PC-3 (cell line): Measurements from ENCODE around the gene STX8. TPM values are rescaled to one million over a fixed set of nuclear protein-coding genes. Genes with fewer than 3 reads are reported as not detected.
"Not testable (repeated sequence)": the region's sequence is repeated elsewhere in the genome, so short reads cannot be mapped to it uniquely, and the experiment has no call there.

Source experiments
- ATAC-seq: fragments of 200-7000 bp; cut with Tn5 transposase; 2 replicates; pipeline ENCODE4 v1.9.1; 2020; ENCODE audit warnings: mild to moderate bottlenecking, moderate library complexity
- BruUV-seq: library from RNA; stranded (reverse); fragments of 400-500 nt; replicated peaks from 2 replicates; lab custom pipeline; 2021; lab: Mats Ljungman, UMichigan
- CTCF ChIA-PET: fragments of 300-600 bp; sonication (Branson Sonifier 250); formaldehyde crosslinking; loops from one replicate; lab custom pipeline; 2022; ENCODE audit warnings: antibody characterized with exemption; lab: Charles Lee
- POLR2A ChIA-PET: fragments of 300-600 bp; sonication (Branson Sonifier 250); formaldehyde crosslinking; loops from one replicate; lab custom pipeline; 2022; ENCODE audit warnings: antibody characterized with exemption; ENCODE audit not compliant: unreplicated experiment; lab: Charles Lee
- DNase-seq: peaks from one replicate; pipeline ENCODE4 v3.0.0-alpha.2; 2015
- H2AFZ ChIP-seq: fragments of 300-600 bp; sonication (generic); 2 replicates; pipeline ENCODE4 v1.6.0; 2016; ENCODE audit warnings: antibody characterized with exemption, low read length
- H3F3A ChIP-seq: fragments of 300-600 bp; sonication (generic); one replicate; pipeline ENCODE4 v1.6.0; 2017; ENCODE audit warnings: antibody characterized with exemption, low read length, control low read depth, mild to moderate bottlenecking; ENCODE audit not compliant: unreplicated experiment
- H3K27ac ChIP-seq: fragments of 300-600 bp; sonication (generic); 2 replicates; pipeline ENCODE4 v1.5.1; 2016; ENCODE audit warnings: mild to moderate bottlenecking, low read length
- H3K27me3 ChIP-seq: fragments of 300-600 bp; sonication (generic); 2 replicates; pipeline ENCODE4 v1.6.1; 2016; ENCODE audit warnings: low read length, mixed read lengths
- H3K36me3 ChIP-seq: fragments of 300-600 bp; sonication (generic); 2 replicates; pipeline ENCODE4 v1.6.1; 2016; ENCODE audit warnings: low read depth, mixed run types, low read length, mixed read lengths
- H3K4me1 ChIP-seq: fragments of 300-600 bp; sonication (generic); 2 replicates; pipeline ENCODE4 v1.5.1; 2016; ENCODE audit warnings: low read length; ENCODE audit not compliant: insufficient read depth
- H3K4me2 ChIP-seq: fragments of 300-600 bp; sonication (generic); 2 replicates; pipeline ENCODE4 v1.6.0; 2016; ENCODE audit warnings: low read length
- H3K4me3 ChIP-seq: fragments of 300-600 bp; sonication (generic); 2 replicates; pipeline ENCODE4 v1.5.1; 2016; ENCODE audit warnings: mild to moderate bottlenecking, low read length, mixed read lengths
- H3K79me2 ChIP-seq: fragments of 300-600 bp; sonication (generic); 2 replicates; pipeline ENCODE4 v1.6.1; 2017; ENCODE audit warnings: low read length, mixed read lengths
- H3K9ac ChIP-seq: fragments of 300-600 bp; sonication (generic); 2 replicates; pipeline ENCODE4 v1.6.0; 2016; ENCODE audit warnings: mild to moderate bottlenecking, low read length
- H3K9me2 ChIP-seq: fragments of 300-600 bp; sonication (generic); replicated peaks from 2 replicates; pipeline ENCODE4 v1.6.1; 2016; ENCODE audit warnings: mixed run types, low read length, mixed read lengths
- H3K9me3 ChIP-seq: fragments of 300-600 bp; sonication (generic); 2 replicates; pipeline ENCODE4 v1.6.1; 2016; ENCODE audit warnings: low read length, mixed read lengths
- H4K20me1 ChIP-seq: fragments of 300-600 bp; sonication (generic); 2 replicates; pipeline ENCODE4 v1.6.1; 2016; ENCODE audit warnings: low read length, mixed read lengths
- EZH2 ChIP-seq: fragments of 300-600 bp; sonication (generic); IDR thresholded peaks from one replicate; pipeline ENCODE4 v1.6.1; 2017; ENCODE audit warnings: antibody characterized with exemption, mild to moderate bottlenecking, low read length; ENCODE audit not compliant: unreplicated experiment
- EZH2phosphoT487 ChIP-seq: fragments of 300-600 bp; sonication (generic); IDR thresholded peaks from 2 replicates; pipeline ENCODE4 v1.6.1; 2018; ENCODE audit warnings: mild to moderate bottlenecking, antibody characterized with exemption, low read length, borderline replicate concordance
- intact Hi-C: fragments of 100-400 bp; cut with micrococcal nuclease; formaldehyde crosslinking; loops from 2 replicates; pipeline ENCODE4 v1.9.0; 2023
- total RNA-seq: library from RNA; depleted of rRNA; stranded (reverse); fragments of >200 nt; gene quantifications from 2 replicates; pipeline ENCODE4 v1.2.3, GENCODE V29; 2014
- TF ChIP-seq, protein P1 (sequence below): fragments of 300-600 bp; sonication (generic); conservative IDR thresholded peaks from 2 replicates; pipeline ENCODE4 v1.5.1; 2017; ENCODE audit warnings: antibody characterized with exemption, low read depth, mild to moderate bottlenecking, low read length

Gene STX8
- total RNA-seq, 1 experiment from 2014 or later, result 57.4 TPM

DNA sequence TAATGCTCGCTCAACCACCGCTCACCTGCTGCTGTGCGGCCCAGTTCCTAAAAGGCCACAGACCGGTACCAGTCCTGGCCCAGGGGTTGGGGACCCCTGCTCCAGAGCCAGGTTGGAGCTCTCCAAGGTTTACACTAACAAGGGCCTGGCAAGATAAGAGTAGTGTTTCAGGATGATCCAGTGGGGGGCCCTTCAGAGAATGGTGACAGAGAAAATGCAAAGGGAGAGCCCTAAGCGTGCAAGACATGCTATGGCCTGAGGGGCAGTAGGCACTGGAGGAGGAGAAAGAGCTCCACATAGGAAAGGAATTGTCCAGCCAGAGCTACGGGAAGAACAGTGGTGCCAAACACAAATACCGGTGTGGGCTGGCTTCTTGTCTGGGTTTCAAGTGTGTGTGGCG lies 233.4 kb downstream of the STX8 start:
- no TSS peak for BruUV-seq
- Histone ChIP-seq H3K79me2 (no peaks in the 10 kb centered on the region), H3K27ac (no peak overlapping the region), H2AFZ (no peak overlapping the region), H3F3A (no peaks in the 10 kb centered on the region), H3K9me2 (no peaks in the 10 kb centered on the region), H3K4me1 (no peaks in the 10 kb centered on the region), H3K4me3 (no peak overlapping the region), H3K4me2 (no peak overlapping the region), H3K36me3 (no peaks in the 10 kb centered on the region), H3K27me3 (no peaks in the 10 kb centered on the region), H3K9ac (no peak overlapping the region), H4K20me1 (no peaks in the 10 kb centered on the region), H3K9me3 (no peaks in the 10 kb centered on the region)
- ATAC-seq (no peak), DNase-seq (no peak)
- CTCF ChIA-PET, result no interaction called here
- POLR2A ChIA-PET, result no interaction called here
- no peak for TF ChIP-seq EZH2
- TF ChIP-seq, protein P1, sequence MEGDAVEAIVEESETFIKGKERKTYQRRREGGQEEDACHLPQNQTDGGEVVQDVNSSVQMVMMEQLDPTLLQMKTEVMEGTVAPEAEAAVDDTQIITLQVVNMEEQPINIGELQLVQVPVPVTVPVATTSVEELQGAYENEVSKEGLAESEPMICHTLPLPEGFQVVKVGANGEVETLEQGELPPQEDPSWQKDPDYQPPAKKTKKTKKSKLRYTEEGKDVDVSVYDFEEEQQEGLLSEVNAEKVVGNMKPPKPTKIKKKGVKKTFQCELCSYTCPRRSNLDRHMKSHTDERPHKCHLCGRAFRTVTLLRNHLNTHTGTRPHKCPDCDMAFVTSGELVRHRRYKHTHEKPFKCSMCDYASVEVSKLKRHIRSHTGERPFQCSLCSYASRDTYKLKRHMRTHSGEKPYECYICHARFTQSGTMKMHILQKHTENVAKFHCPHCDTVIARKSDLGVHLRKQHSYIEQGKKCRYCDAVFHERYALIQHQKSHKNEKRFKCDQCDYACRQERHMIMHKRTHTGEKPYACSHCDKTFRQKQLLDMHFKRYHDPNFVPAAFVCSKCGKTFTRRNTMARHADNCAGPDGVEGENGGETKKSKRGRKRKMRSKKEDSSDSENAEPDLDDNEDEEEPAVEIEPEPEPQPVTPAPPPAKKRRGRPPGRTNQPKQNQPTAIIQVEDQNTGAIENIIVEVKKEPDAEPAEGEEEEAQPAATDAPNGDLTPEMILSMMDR, result no peak
- TF ChIP-seq EZH2phosphoT487, result no peak
- intact Hi-C loops, result no loop called here

DNA sequence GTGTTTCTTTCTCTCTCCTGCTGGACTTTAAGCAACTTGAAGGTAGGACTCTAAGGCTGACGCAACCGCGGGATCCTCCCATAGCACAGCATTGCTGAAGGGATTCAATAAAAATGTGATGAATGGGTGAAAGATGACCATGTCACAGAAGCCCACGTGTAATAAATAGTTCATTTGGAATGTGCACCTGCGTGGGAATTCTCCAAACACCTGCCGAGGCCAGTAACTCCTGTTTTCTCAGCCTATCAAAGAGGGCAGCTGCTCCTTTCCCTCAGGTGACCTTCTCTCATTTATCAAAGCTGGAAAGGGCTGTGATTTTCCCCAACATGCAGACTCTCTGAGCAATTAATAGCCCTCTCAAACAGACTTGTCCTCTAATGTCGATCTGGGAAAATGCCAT lies 235.7 kb downstream of the STX8 start:
- no peak for DNase-seq
- Histone ChIP-seq H3K27me3 (no peaks in the 10 kb centered on the region), H3K4me1 (no peaks in the 10 kb centered on the region), H3K36me3 (no peaks in the 10 kb centered on the region), H3K9me3 (no peaks in the 10 kb centered on the region; the same call in 1 of the 2 replicates), H4K20me1 (no peaks in the 10 kb centered on the region), H3K4me2 (no peak overlapping the region), H3K9me2 (no peaks in the 10 kb centered on the region), H3K79me2 (no peaks in the 10 kb centered on the region), H3K4me3 (no peak overlapping the region), H2AFZ (no peak overlapping the region), H3K9ac (no peak overlapping the region), H3F3A (no peaks in the 10 kb centered on the region), H3K27ac (no peak overlapping the region)
- intact Hi-C loops, result no loop called here
- CTCF ChIA-PET, result no interaction called here
- POLR2A ChIA-PET, result no interaction called here
- no peak for TF ChIP-seq EZH2phosphoT487
- no peak for TF ChIP-seq EZH2
- TF ChIP-seq, protein P1, result no peak
- no peak for ATAC-seq
- BruUV-seq, result no TSS peak

DNA sequence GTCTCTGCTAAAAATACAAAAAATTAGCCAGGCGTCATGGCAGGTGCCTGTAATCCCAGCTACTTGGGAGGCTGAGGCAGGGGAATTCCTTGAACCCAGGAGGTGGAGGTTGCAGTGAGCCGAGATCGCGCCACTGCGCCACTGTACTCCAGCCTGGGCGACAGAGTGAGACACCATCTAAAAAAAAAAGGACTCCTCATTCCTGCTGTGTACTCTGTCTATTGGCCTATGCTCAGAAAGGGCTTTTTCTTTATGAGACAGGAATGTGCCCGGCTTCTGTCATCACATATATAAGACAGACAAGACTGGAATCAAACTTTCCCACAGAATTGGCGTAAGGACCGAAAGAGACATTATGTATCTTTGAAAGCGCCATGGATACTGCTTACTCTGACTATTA lies 236.1 kb downstream of the STX8 start:
- H3K4me3 ChIP-seq, BruUV-seq, H3K36me3 ChIP-seq, H3F3A ChIP-seq, H3K79me2 ChIP-seq, intact Hi-C loops, H3K27me3 ChIP-seq, H3K4me1 ChIP-seq, H3K9ac ChIP-seq, DNase-seq, H3K9me2 ChIP-seq, H4K20me1 ChIP-seq, H2AFZ ChIP-seq, H3K4me2 ChIP-seq, POLR2A ChIA-PET, ATAC-seq, H3K9me3 ChIP-seq, H3K27ac ChIP-seq, CTCF ChIA-PET: not testable (repeated sequence)
